Bone marrow (tissue), 2 donors: ENCODE results near the gene TBX4.
"Not testable (repeated sequence)": the region's sequence is repeated elsewhere in the genome, so short reads cannot be mapped to it uniquely, and the experiment has no call there.

Experiments
- DNase-seq, 2 donors: peaks; one replicate each; lab custom pipeline; 2025; lab: John Stamatoyannopoulos, UW

The TBX4 gene

GRCh38 chr17:61484174-61484573 lies 32.0 kb downstream of the TBX4 start:
- DNase-seq, result no peak

- no peak for DNase-seq
Observed at GRCh38 chr17:61485067-61485775, 33.0 kb downstream of the TBX4 start.

GRCh38 chr17:61486135-61487120 lies 34.2 kb downstream of the TBX4 start:
- DNase-seq, result no peak

- DNase-seq, result no peak
Observed at GRCh38 chr17:61487161-61487988, 35.2 kb downstream of the TBX4 start.

GRCh38 chr17:61487989-61488595 lies 35.9 kb downstream of the TBX4 start:
- no peak for DNase-seq

- DNase-seq, result no peak
Observed at GRCh38 chr17:61488878-61489718, 36.9 kb downstream of the TBX4 start.

- no peak for DNase-seq
Observed at GRCh38 chr17:61489719-61490490, 37.7 kb downstream of the TBX4 start.

- DNase-seq, result no peak
Observed at GRCh38 chr17:61490540-61490975, 38.3 kb downstream of the TBX4 start.

GRCh38 chr17:61491981-61492380 lies 39.8 kb downstream of the TBX4 start:
- no peak for DNase-seq

- DNase-seq, result no peak
Observed at GRCh38 chr17:61492759-61493526, 40.7 kb downstream of the TBX4 start.

GRCh38 chr17:61493830-61494324 lies 41.7 kb downstream of the TBX4 start:
- not testable (repeated sequence) for DNase-seq

GRCh38 chr17:61494325-61495160 lies 42.3 kb downstream of the TBX4 start:
- no peak for DNase-seq

- DNase-seq, result no peak
Observed at GRCh38 chr17:61495161-61495857, 43.1 kb downstream of the TBX4 start.

GRCh38 chr17:61496174-61496956 lies 44.1 kb downstream of the TBX4 start:
- DNase-seq, result no peak

- no peak for DNase-seq
Observed at GRCh38 chr17:61496957-61497653, 44.9 kb downstream of the TBX4 start.
